ENCODE measurements around the gene NEIL1. TPM values are rescaled to one million over a fixed set of nuclear protein-coding genes. Genes with fewer than 3 reads are reported as not detected.

The NEIL1 gene
- total and polyA plus RNA-seq, 10 of the 15 experiments (the other 5 are each of a cell fraction or from before 2014, with no cell fraction given), result 0.10 to 2.3 (median 0.66) TPM

- no peak for TF ChIP-seq E2F4 (IDR thresholded peaks at IDR 0.05; ENCODE audit: low read depth, low read length)
- no peak for TF ChIP-seq BRCA1 (IDR thresholded peaks at IDR 0.05; ENCODE audit: low read depth, low read length)
- TF ChIP-seq MLLT1 (IDR thresholded peaks at IDR 0.05), result peak; percentile 64; the same call in 1 of the 2 replicates
- TF ChIP-seq GABPA (IDR thresholded peaks at IDR 0.05; ENCODE audit: low read depth), result peak; percentile 61; the same call in 1 of the 2 replicates
- peak; percentile 57; the same call in 1 of the 2 replicates for TF ChIP-seq TCF12 (IDR thresholded peaks at IDR 0.05; ENCODE audit: low read depth, low read length)
- no peak for TF ChIP-seq MEF2A (IDR thresholded peaks at IDR 0.05; ENCODE audit: insufficient read depth, low read depth, low read length)
- peak; percentile 97 for TF ChIP-seq CBX5 (IDR thresholded peaks at IDR 0.05; ENCODE audit: low read depth)
- no peak for TF ChIP-seq NFYB (IDR thresholded peaks at IDR 0.05; ENCODE audit: insufficient read depth, low read depth, low read length)
- no peak for TF ChIP-seq ZNF274 (IDR thresholded peaks at IDR 0.05; ENCODE audit: insufficient read depth, insufficient read length)
- peak; percentile 4 for TF ChIP-seq USF1 (IDR thresholded peaks at IDR 0.05; ENCODE audit: borderline replicate concordance, extremely low read length, insufficient read depth, low read depth, low read length)
- peak; percentile 37; the same call in 1 of the 2 replicates for TF ChIP-seq CREB1 (IDR thresholded peaks at IDR 0.05; ENCODE audit: low read depth)
- no peak for TF ChIP-seq EP300 (IDR thresholded peaks at IDR 0.05; ENCODE audit: borderline replicate concordance in 1 of 2, control insufficient read depth in 1 of 2, low read depth in 2 of 2, low read length in 2 of 2)
- 0 out of 2 replicates have a peak, but pooled peaks have one; percentile 20 for TF ChIP-seq MTA3 (IDR thresholded peaks at IDR 0.05; ENCODE audit: borderline replicate concordance, low read length)
- TF ChIP-seq IKZF2 (IDR thresholded peaks at IDR 0.05), result peak; percentile 62
- TF ChIP-seq RUNX3 (IDR thresholded peaks at IDR 0.05; ENCODE audit: low read length), result peak; percentile 98
- TF ChIP-seq CBFB (IDR thresholded peaks at IDR 0.05; ENCODE audit: low read depth), result peak; percentile 79; the same call in 1 of the 2 replicates
- 0 out of 2 replicates have a peak, but pooled peaks have one; percentile 34 for TF ChIP-seq DPF2 (IDR thresholded peaks at IDR 0.05)
- no peak for TF ChIP-seq ZBED1 (IDR thresholded peaks at IDR 0.05; ENCODE audit: borderline replicate concordance)
- TF ChIP-seq CHD4 (IDR thresholded peaks at IDR 0.05), result no peak
- peak; percentile 53 for TF ChIP-seq IKZF1 (conservative IDR thresholded peaks at IDR 0.05)
Observed at GRCh38 chr15:75349851-75350588, 3.2 kb downstream of the NEIL1 start (continued).
